NCI-H146 treated with DMSO at 0.1 percent for 48 hours (cell line): ENCODE measurements around the gene SLC34A2.

ENCODE experiments used
- DNase-seq: peaks from one replicate; lab custom pipeline; 2025; ENCODE audit not compliant: unreplicated experiment; lab: John Stamatoyannopoulos, UW

Gene SLC34A2

DNA sequence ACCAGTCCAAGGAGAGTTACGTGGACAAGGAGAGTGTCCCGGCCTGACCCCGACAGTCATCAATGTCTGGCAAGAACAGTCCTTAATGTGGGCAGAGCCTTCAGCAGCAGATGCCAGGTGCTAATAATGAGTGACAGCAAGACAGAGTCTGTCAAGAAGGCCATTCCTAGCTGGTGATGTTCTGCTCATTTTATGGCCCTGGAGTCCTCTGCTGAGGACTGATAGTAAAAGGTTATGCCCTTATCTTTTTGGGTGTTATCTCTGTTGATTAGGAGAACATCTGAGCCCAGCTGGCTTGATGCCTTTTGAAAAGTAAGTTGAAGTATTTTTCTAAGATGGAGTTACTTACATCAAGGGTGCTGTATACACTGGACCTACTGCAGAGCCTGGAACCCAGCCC is 67.3 kb downstream of the SLC34A2 start:
- DNase-seq = no peak

- DNase-seq = no peak
These were observed 67.8 kb downstream of the SLC34A2 start for GRCh38 chr4:25723409-25723808.

DNA sequence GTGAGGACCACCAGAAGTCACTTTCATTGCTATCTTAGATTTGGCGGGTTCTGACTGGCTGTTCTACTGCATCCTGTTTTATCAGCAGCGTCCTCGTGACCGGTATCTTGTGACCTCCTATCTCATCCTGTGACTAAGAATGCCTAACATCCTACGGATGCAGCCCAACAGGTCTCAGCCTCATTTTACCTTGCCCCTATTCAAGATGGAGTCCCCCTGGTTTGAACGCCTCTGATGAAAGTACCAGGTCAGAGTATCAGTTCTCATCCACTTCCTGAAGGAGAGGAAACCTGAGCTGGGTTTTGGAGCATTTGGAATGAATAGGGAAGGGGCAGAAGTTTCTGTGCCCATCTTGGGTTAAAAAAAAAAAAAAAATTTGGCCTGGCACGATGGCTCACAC is 70.2 kb downstream of the SLC34A2 start:
- no peak for DNase-seq

DNA sequence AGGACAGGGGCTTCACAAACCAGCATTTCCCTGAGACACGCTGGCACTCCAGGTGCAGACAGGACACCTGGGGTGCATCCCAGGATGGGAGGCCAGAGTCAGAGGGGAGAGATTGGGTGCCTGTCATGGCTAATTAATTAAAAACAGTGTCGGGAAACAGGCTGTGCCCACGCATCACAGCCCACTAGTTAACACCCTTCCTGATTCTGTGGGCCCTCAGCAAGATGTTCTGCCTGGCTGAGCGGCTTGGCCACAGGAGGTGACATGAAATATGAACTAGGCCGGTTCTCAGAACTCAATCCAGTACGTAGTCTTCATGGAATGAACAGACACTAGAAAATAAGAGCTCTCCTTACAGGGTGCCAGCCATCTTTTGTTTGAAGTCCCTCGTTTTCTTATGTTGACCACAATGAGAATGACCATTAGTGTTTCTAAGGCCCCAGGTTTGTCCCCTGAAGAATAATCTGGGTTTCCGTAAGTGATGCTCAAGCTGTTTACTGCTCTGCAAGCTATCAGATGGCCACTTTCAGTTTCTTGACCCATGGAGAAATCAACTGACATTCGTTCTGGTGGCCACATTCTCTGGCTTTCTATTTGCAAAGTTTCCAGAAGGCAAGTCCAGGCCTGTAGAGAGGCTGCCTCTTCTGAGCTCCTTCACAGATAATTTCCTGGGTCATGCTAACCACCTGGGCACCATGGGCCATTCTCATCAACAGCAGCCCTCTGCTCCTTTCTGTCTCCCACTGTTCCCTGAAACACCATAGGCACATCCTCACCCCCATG is 72.3 kb downstream of the SLC34A2 start:
- peak; percentile 22 for DNase-seq
